Neutrophil (primary cell): Measurements from ENCODE around the gene CHST10.

Source experiments
- H3K27ac ChIP-seq: fragments of 200-600 bp; sonication (generic); 2 replicates; pipeline ENCODE4 v1.5.1; 2016; ENCODE audit warnings: mild to moderate bottlenecking, moderate library complexity
- H3K27me3 ChIP-seq: fragments of 200-600 bp; sonication (generic); 2 replicates; pipeline ENCODE4 v1.6.0; 2016; ENCODE audit warnings: mild to moderate bottlenecking
- H3K36me3 ChIP-seq: fragments of 200-600 bp; sonication (generic); 2 replicates; pipeline ENCODE4 v1.5.1; 2017
- H3K4me1 ChIP-seq, 2 experiments: fragments of 200-600 bp in 1 of 2; sonication (generic) in 1 of 2; 1 replicate in 1 of 2; 2 replicates in 1 of 2; pipeline versions ENCODE4 v1.5.1 to v1.6.1; 2013 to 2016; ENCODE audit warnings: low read depth in 1 of 2, low read length in 1 of 2, mild to moderate bottlenecking in 1 of 2, moderate library complexity in 1 of 2; ENCODE audit not compliant: control insufficient read depth in 1 of 2, insufficient read depth in 1 of 2
- H3K4me3 ChIP-seq, 2 experiments: fragments of 200-600 bp in 1 of 2; sonication (generic) in 1 of 2; 1 replicate in 1 of 2; 2 replicates in 1 of 2; pipeline ENCODE4 v1.5.1; 2013 to 2016; ENCODE audit warnings: low read depth in 1 of 2, low read length in 1 of 2, mild to moderate bottlenecking in 1 of 2, moderate library complexity in 1 of 2
- H3K9me3 ChIP-seq: fragments of 200-600 bp; sonication (generic); 2 replicates; pipeline ENCODE4 v1.5.1; 2016
- CTCF ChIP-seq: fragments of 200-600 bp; sonication (generic); IDR thresholded peaks from 2 replicates; pipeline ENCODE4 v1.5.1; 2016; ENCODE audit warnings: antibody characterized with exemption

The CHST10 gene

GRCh38 chr2:100405403-100406119 is 11.9 kb downstream of the CHST10 start:
- Histone ChIP-seq H3K27ac (no peak overlapping the region), H3K27me3 (no peaks in the 10 kb centered on the region), H3K4me1 (no peaks in the 10 kb centered on the region), H3K4me3 (no peak overlapping the region), H3K9me3 (no peaks in the 10 kb centered on the region), H3K36me3 (no peaks in the 10 kb centered on the region)
- no peak for TF ChIP-seq CTCF

- H3K27ac ChIP-seq, result no peak overlapping the region
- H3K4me3 ChIP-seq, result no peak overlapping the region
- no peaks in the 10 kb centered on the region for H3K27me3 ChIP-seq
- H3K4me1 ChIP-seq, result no peaks in the 10 kb centered on the region
- H3K36me3 ChIP-seq, result no peaks in the 10 kb centered on the region
- no peak for TF ChIP-seq CTCF
- H3K9me3 ChIP-seq, result no peaks in the 10 kb centered on the region
Measured at GRCh38 chr2:100404411-100404810, 13.1 kb downstream of the CHST10 start.

GRCh38 chr2:100403722-100404121 is 13.7 kb downstream of the CHST10 start:
- Histone ChIP-seq H3K4me3 (no peak overlapping the region), H3K27ac (no peak overlapping the region), H3K9me3 (no peaks in the 10 kb centered on the region), H3K27me3 (no peaks in the 10 kb centered on the region), H3K4me1 (no peaks in the 10 kb centered on the region), H3K36me3 (no peaks in the 10 kb centered on the region)
- no peak for TF ChIP-seq CTCF

GRCh38 chr2:100401268-100401667 is 16.2 kb downstream of the CHST10 start:
- H3K9me3 ChIP-seq, result no peaks in the 10 kb centered on the region
- no peaks in the 10 kb centered on the region for H3K27me3 ChIP-seq
- no peaks in the 10 kb centered on the region for H3K4me1 ChIP-seq
- no peak overlapping the region for H3K4me3 ChIP-seq
- no peak overlapping the region for H3K27ac ChIP-seq
- no peak for TF ChIP-seq CTCF
- H3K36me3 ChIP-seq, result no peaks in the 10 kb centered on the region

GRCh38 chr2:100399714-100400113 is 17.8 kb downstream of the CHST10 start:
- H3K27me3 ChIP-seq, result no peaks in the 10 kb centered on the region
- no peaks in the 10 kb centered on the region for H3K4me1 ChIP-seq
- H3K27ac ChIP-seq, result no peak overlapping the region
- H3K4me3 ChIP-seq, result no peak overlapping the region
- no peaks in the 10 kb centered on the region for H3K36me3 ChIP-seq
- no peaks in the 10 kb centered on the region for H3K9me3 ChIP-seq
- TF ChIP-seq CTCF, result no peak
